A549 (cell line): Measurements from ENCODE around the gene GTF3C5. TPM values are rescaled to one million over a fixed set of nuclear protein-coding genes. Genes with fewer than 3 reads are reported as not detected.

Experiments
- ATAC-seq, 2 experiments: fragments of 200-7000 bp in 1 of 2; fragments of >200 bp in 1 of 2; cut with Nextera tagmentation in 1 of 2; cut with Tn5 transposase in 1 of 2; 3 replicates each; pipeline versions ENCODE4 v1.8.0 to v1.9.1; 2018 to 2020; ENCODE audit warnings: mild to moderate bottlenecking in 1 of 2, moderate library complexity in 1 of 2
- CTCF ChIA-PET: fragments of 300-600 bp; sonication (Branson Sonifier 250); formaldehyde crosslinking; extraction: SDS; loops from one replicate; lab custom pipeline; 2021; ENCODE audit warnings: antibody characterized with exemption, inconsistent platforms; lab: Yijun Ruan, JAX
- POLR2A ChIA-PET: fragments of 350-600 bp; formaldehyde crosslinking; extraction: SDS; loops from one replicate; lab custom pipeline; 2021; ENCODE audit warnings: antibody characterized with exemption, inconsistent platforms; lab: Yijun Ruan, JAX
- DNase-seq, 2 experiments: peaks; one replicate each; pipeline versions ENCODE4 v3.0.0 to v3.0.0-alpha.2; 2011 to 2016; ENCODE audit warnings: low read depth in 1 of 2, low spot score in 1 of 2
- FAIRE-seq: peaks from 2 replicates; lab custom pipeline; 2011; peaks lifted over from hg19 to GRCh38; lab: Jason Lieb, UNC
- H3K27ac ChIP-seq, 2 experiments: fragments of >200 bp; sonication (Bioruptor Twin); formaldehyde crosslinking; 3 replicates each; pipeline ENCODE4 v1.5.1; 2016 to 2017
- H3K4me1 ChIP-seq: fragments of >200 bp; sonication (Bioruptor Twin); formaldehyde crosslinking; 3 replicates; pipeline ENCODE4 v1.6.1; 2016
- H3K4me2 ChIP-seq: fragments of >200 bp; sonication (Bioruptor Twin); formaldehyde crosslinking; 3 replicates; pipeline ENCODE4 v1.6.1; 2016
- H3K4me3 ChIP-seq: fragments of >200 bp; sonication (Bioruptor Twin); formaldehyde crosslinking; 3 replicates; pipeline ENCODE4 v1.5.1; 2016
- H3K9me3 ChIP-seq: fragments of >200 bp; sonication (Bioruptor Twin); formaldehyde crosslinking; 3 replicates; pipeline ENCODE4 v1.6.1; 2016
- BHLHE40 ChIP-seq: IDR thresholded peaks from 2 replicates; pipeline ENCODE4 v1.6.1; 2012; ENCODE audit warnings: low read depth, low read length, inconsistent platforms
- CEBPB ChIP-seq, 2 experiments: fragments of >200 bp in 1 of 2; sonication (Bioruptor Twin) in 1 of 2; formaldehyde crosslinking in 1 of 2; IDR thresholded peaks; 2 replicates each; pipeline ENCODE4 v1.6.1; 2012 to 2016
- ELK1 ChIP-seq: fragments of 150-350 bp; IDR thresholded peaks from 2 replicates; pipeline ENCODE4 v1.6.1; 2014; ENCODE audit warnings: low read depth, mild to moderate bottlenecking, low read length
- EP300 ChIP-seq, 2 experiments: fragments of >200 bp; sonication (Bioruptor Twin); formaldehyde crosslinking; IDR thresholded peaks; 2 replicates in 1 of 2; 3 replicates in 1 of 2; pipeline ENCODE4 v1.6.1; 2016 to 2017
- GATA3 ChIP-seq: IDR thresholded peaks from 2 replicates; pipeline ENCODE4 v1.6.1; 2012; ENCODE audit warnings: borderline replicate concordance
- HEYL ChIP-seq: fragments of 250-450 bp; sonication (Bioruptor Pico); IDR thresholded peaks from 2 replicates; pipeline ENCODE4 v1.8.0; 2021; ENCODE audit warnings: mild to moderate bottlenecking, moderate library complexity
- HOXA7 ChIP-seq: fragments of 250-450 bp; sonication (Bioruptor Pico); IDR thresholded peaks from 2 replicates; pipeline ENCODE4 v1.5.0; 2020; ENCODE audit warnings: mild to moderate bottlenecking, moderate library complexity
- HOXB13 ChIP-seq: fragments of 250-450 bp; sonication (Bioruptor Pico); IDR thresholded peaks from 2 replicates; pipeline ENCODE4 v1.5.0; 2020; ENCODE audit warnings: low read depth, mild to moderate bottlenecking, moderate library complexity
- HOXB5 ChIP-seq: fragments of 250-450 bp; sonication (Bioruptor Pico); IDR thresholded peaks from 2 replicates; pipeline ENCODE4 v1.5.0; 2020; ENCODE audit warnings: mild to moderate bottlenecking, moderate library complexity
- JUN ChIP-seq, 2 experiments: fragments of >200 bp; sonication (Bioruptor Twin); formaldehyde crosslinking; IDR thresholded peaks; 2 replicates in 1 of 2; 3 replicates in 1 of 2; pipeline ENCODE4 v1.6.1; 2016 to 2017
- JUNB ChIP-seq: fragments of >200 bp; sonication (Bioruptor Twin); formaldehyde crosslinking; IDR thresholded peaks from 2 replicates; pipeline ENCODE4 v1.6.1; 2016
- KDM5A ChIP-seq: fragments of 200-600 bp; sonication (generic); IDR thresholded peaks from 2 replicates; pipeline ENCODE4 v1.6.1; 2016; ENCODE audit warnings: antibody characterized with exemption, mild to moderate bottlenecking
- MAZ ChIP-seq: fragments of 150-350 bp; IDR thresholded peaks from 2 replicates; pipeline ENCODE4 v1.6.1; 2014; ENCODE audit warnings: antibody characterized with exemption, low read depth, low read length, borderline replicate concordance
- PBX3 ChIP-seq: IDR thresholded peaks from 2 replicates; pipeline ENCODE4 v1.6.1; 2012
- PHF8 ChIP-seq: fragments of 200-600 bp; sonication (generic); IDR thresholded peaks from 2 replicates; pipeline ENCODE4 v1.6.1; 2016; ENCODE audit warnings: low read depth, mild to moderate bottlenecking, antibody characterized with exemption, moderate library complexity, borderline replicate concordance
- RARB ChIP-seq: fragments of 250-450 bp; sonication (Bioruptor Pico); IDR thresholded peaks from 2 replicates; pipeline ENCODE4 v1.8.0; 2021; ENCODE audit warnings: mild to moderate bottlenecking, moderate library complexity
- SMC3 ChIP-seq: fragments of >200 bp; sonication (Bioruptor Twin); formaldehyde crosslinking; IDR thresholded peaks from 3 replicates; pipeline ENCODE4 v1.6.1; 2018; ENCODE audit warnings: inconsistent platforms
- ZFP36 ChIP-seq: fragments of 450-650 bp; IDR thresholded peaks from 2 replicates; pipeline ENCODE4 v1.6.1; 2014; ENCODE audit warnings: borderline replicate concordance; ENCODE audit not compliant: partially characterized antibody
- ZSCAN20 ChIP-seq: fragments of 250-450 bp; sonication (Bioruptor Pico); IDR thresholded peaks from 2 replicates; pipeline ENCODE4 v1.8.0; 2022; ENCODE audit warnings: mild to moderate bottlenecking, moderate library complexity
- WGBS: methylation state at CpG from one replicate; pipeline ENCODE4 v1.1.6; 2017; ENCODE audit errors: missing lambda C conversion rate; 5-methylcytosine and 5-hydroxymethylcytosine counted together
- polyA plus RNA-seq, 4 experiments: library from polyadenylated mRNA; depleted of rRNA in 3 of 4; stranded (reverse); fragments of >200 nt; fragmentation: RNase III in 1 of 4; extraction: RNeasy Plus Mini Kit Qiagen cat#74134 plus additional on column Dnase treatment in 1 of 4; gene quantifications; 2 replicates in 3 of 4; 3 replicates in 1 of 4; pipeline ENCODE4 v1.2.3, GENCODE V29; 2011 to 2017

The GTF3C5 gene
- polyA plus RNA-seq, 2 of the 4 experiments (the other 2 are of a cell fraction) = 57.2 to 80.3 TPM

- Histone ChIP-seq H3K27ac (no peak overlapping the region), H3K4me1 (no peaks in the 10 kb centered on the region), H3K4me2 (no peak overlapping the region), H3K4me3 (no peak overlapping the region), H3K9me3 (no peaks in the 10 kb centered on the region)
- FAIRE-seq (no peak), ATAC-seq (no peak), DNase-seq (no peak)
- CTCF ChIA-PET = interaction anchor here (0.9 to 6.9 kb wide), 7 partner anchors 16 to 99 kb away, joined by 3 to 71 read pairs (median 4); partner anchors contain the start of gene GFI1B
- POLR2A ChIA-PET = interaction anchor here (2.5 kb wide), 1 partner anchor 26 kb away, joined by 10 read pairs; the partner anchor contains the start of gene GTF3C5
- WGBS = 76% methylated on average over 9 of the region's 9 CpGs
- TF ChIP-seq HOXA7 (CRISPR knock-in tag) (no peak), JUN (IDR thresholded peaks at IDR 0.05) (no peak), ZSCAN20 (CRISPR knock-in tag) (no peak), HEYL (CRISPR knock-in tag) (no peak), SMC3 (no peak), ELK1 (no peak), PHF8 (no peak), KDM5A (no peak), JUNB (no peak)
These were observed 26.5 kb upstream of the GTF3C5 start for GRCh38 chr9:133004091-133004998.

GRCh38 chr9:133004999-133005760, 25.6 kb upstream of the GTF3C5 start:
- no peak for TF ChIP-seq EP300 (IDR thresholded peaks at IDR 0.05)
- TF ChIP-seq HOXB5 (CRISPR knock-in tag) = no peak
- no peak for TF ChIP-seq ZFP36
- no peak for TF ChIP-seq RARB (CRISPR knock-in tag)
- no peak for TF ChIP-seq MAZ
- no peak for TF ChIP-seq BHLHE40
- no peak for TF ChIP-seq HOXB13 (CRISPR knock-in tag)
- no peak for TF ChIP-seq GATA3
- peaks cover 3% of the 10 kb centered on the region; the same call in 1 of the 3 replicates for H3K9me3 ChIP-seq
- no peak overlapping the region for H3K4me3 ChIP-seq
- no peak overlapping the region for H3K27ac ChIP-seq
- ChIA-PET POLR2A (interaction anchor here (0.6 to 2.5 kb wide), 2 partner anchors 25 to 605 kb away, joined by 9 to 10 read pairs; partner anchors contain the start of gene GTF3C5), CTCF (interaction anchor here (0.9 to 6.9 kb wide), 9 partner anchors 17 to 109 kb away, joined by 3 to 71 read pairs (median 4); partner anchors contain the start of gene GFI1B)
- DNase-seq (no peak), FAIRE-seq (no peak), ATAC-seq (no peak)
- H3K4me1 ChIP-seq = no peaks in the 10 kb centered on the region
- WGBS = 69% methylated on average over 13 of the region's 14 CpGs
- no peak overlapping the region for H3K4me2 ChIP-seq

GRCh38 chr9:133005957-133006356, 24.8 kb upstream of the GTF3C5 start:
- H3K4me1 ChIP-seq = no peaks in the 10 kb centered on the region
- H3K4me2 ChIP-seq = no peak overlapping the region
- no peak for DNase-seq
- ChIA-PET CTCF (interaction anchor here (0.6 to 6.9 kb wide), 7 partner anchors 13 to 110 kb away, joined by 3 to 71 read pairs (median 3); partner anchors contain the start of gene GFI1B), POLR2A (interaction anchor here (0.6 to 2.5 kb wide), 2 partner anchors 25 to 604 kb away, joined by 9 to 10 read pairs; partner anchors contain the start of gene GTF3C5)
- no peak for FAIRE-seq
- 4% methylated on average over 3 of the region's 3 CpGs for WGBS
- no peak for ATAC-seq
- H3K9me3 ChIP-seq = peaks cover 11% of the 10 kb centered on the region; the same call in 2 of the 3 replicates
- no peak overlapping the region for H3K27ac ChIP-seq
- TF ChIP-seq CEBPB (IDR thresholded peaks at IDR 0.05) = 0 out of 4 replicates have a peak, but pooled peaks of 1 of the 2 experiments have one; percentile 20
- TF ChIP-seq PBX3 = no peak
- TF ChIP-seq, all 56 proteins: peak for 1
- no peak overlapping the region for H3K4me3 ChIP-seq
